ENCODE results near the gene ZNF71.

GRCh38 chr19:56577719-56578602, 17.1 kb upstream of the ZNF71 start:
- TF ChIP-seq EZH2 (optimal IDR thresholded peaks at IDR 0.05; ENCODE audit: low read depth, low read length) (no peak), CTCF (IDR thresholded peaks at IDR 0.05; ENCODE audit: low read length) (no peak)
